ENCODE data around the gene MAPKAPK2.

The MAPKAPK2 gene

GRCh38 chr1:206666031-206666561, 18.6 kb upstream of the MAPKAPK2 start:
- Mint-ChIP-seq H3K4me1 (ENCODE audit: low read depth) (peaks cover 26% of the 10 kb centered on the region), H3K4me3 (no peak overlapping the region), H3K36me3 (ENCODE audit: low read depth) (no peaks in the 10 kb centered on the region), H3K9me3 (no peaks in the 10 kb centered on the region), H3K27ac (no peak overlapping the region), H3K27me3 (ENCODE audit: low read depth) (peaks cover 18% of the 10 kb centered on the region)
- no peak for DNase-seq (ENCODE audit: low spot score)

GRCh38 chr1:206666954-206667665, 17.6 kb upstream of the MAPKAPK2 start:
- peaks cover 18% of the 10 kb centered on the region for H3K27me3 Mint-ChIP-seq (ENCODE audit: low read depth)
- no peak overlapping the region for H3K27ac Mint-ChIP-seq
- H3K36me3 Mint-ChIP-seq (ENCODE audit: low read depth) = no peaks in the 10 kb centered on the region
- peaks cover 26% of the 10 kb centered on the region for H3K4me1 Mint-ChIP-seq (ENCODE audit: low read depth)
- no peak overlapping the region for H3K4me3 Mint-ChIP-seq
- no peaks in the 10 kb centered on the region for H3K9me3 Mint-ChIP-seq
- no peak for DNase-seq (ENCODE audit: low spot score)

- Mint-ChIP-seq H3K36me3 (ENCODE audit: low read depth) (no peaks in the 10 kb centered on the region), H3K4me3 (peak overlapping the region; percentile 25), H3K27me3 (ENCODE audit: low read depth) (peaks cover 13% of the 10 kb centered on the region), H3K9me3 (no peaks in the 10 kb centered on the region), H3K4me1 (ENCODE audit: low read depth) (peaks cover 21% of the 10 kb centered on the region), H3K27ac (peak overlapping the region; percentile 64)
- no peak for DNase-seq (ENCODE audit: low spot score)
Observed at GRCh38 chr1:206668351-206668750, 16.4 kb upstream of the MAPKAPK2 start.

GRCh38 chr1:206668874-206669410, 15.8 kb upstream of the MAPKAPK2 start:
- H3K36me3 Mint-ChIP-seq (ENCODE audit: low read depth) = no peaks in the 10 kb centered on the region
- H3K4me3 Mint-ChIP-seq = no peak overlapping the region
- peaks cover 13% of the 10 kb centered on the region for H3K27me3 Mint-ChIP-seq (ENCODE audit: low read depth)
- H3K27ac Mint-ChIP-seq = no peak overlapping the region
- peaks cover 19% of the 10 kb centered on the region for H3K4me1 Mint-ChIP-seq (ENCODE audit: low read depth)
- DNase-seq (ENCODE audit: low spot score) = no peak
- H3K9me3 Mint-ChIP-seq = no peaks in the 10 kb centered on the region

GRCh38 chr1:206672011-206672688, 12.6 kb upstream of the MAPKAPK2 start:
- peaks cover 18% of the 10 kb centered on the region for H3K4me1 Mint-ChIP-seq (ENCODE audit: low read depth)
- H3K9me3 Mint-ChIP-seq = no peaks in the 10 kb centered on the region
- no peak overlapping the region for H3K4me3 Mint-ChIP-seq
- H3K27ac Mint-ChIP-seq = no peak overlapping the region
- no peaks in the 10 kb centered on the region for H3K36me3 Mint-ChIP-seq (ENCODE audit: low read depth)
- H3K27me3 Mint-ChIP-seq (ENCODE audit: low read depth) = peaks cover 7% of the 10 kb centered on the region
- DNase-seq (ENCODE audit: low spot score) = no peak

- Mint-ChIP-seq H3K4me3 (no peak overlapping the region), H3K36me3 (ENCODE audit: low read depth) (no peaks in the 10 kb centered on the region), H3K9me3 (no peaks in the 10 kb centered on the region), H3K4me1 (ENCODE audit: low read depth) (peaks cover 11% of the 10 kb centered on the region), H3K27me3 (ENCODE audit: low read depth) (peaks cover 5% of the 10 kb centered on the region), H3K27ac (no peak overlapping the region)
- DNase-seq (ENCODE audit: low spot score) = no peak
Observed at GRCh38 chr1:206672844-206673758, 11.6 kb upstream of the MAPKAPK2 start.

GRCh38 chr1:206674236-206674635, 10.5 kb upstream of the MAPKAPK2 start:
- no peaks in the 10 kb centered on the region for H3K36me3 Mint-ChIP-seq (ENCODE audit: low read depth)
- H3K4me3 Mint-ChIP-seq = no peak overlapping the region
- no peak overlapping the region for H3K27ac Mint-ChIP-seq
- peaks cover 5% of the 10 kb centered on the region for H3K27me3 Mint-ChIP-seq (ENCODE audit: low read depth)
- DNase-seq (ENCODE audit: low spot score) = no peak
- no peaks in the 10 kb centered on the region for H3K9me3 Mint-ChIP-seq
- peaks cover 10% of the 10 kb centered on the region for H3K4me1 Mint-ChIP-seq (ENCODE audit: low read depth)

GRCh38 chr1:206674745-206675175, 9.9 kb upstream of the MAPKAPK2 start:
- no peaks in the 10 kb centered on the region for H3K36me3 Mint-ChIP-seq (ENCODE audit: low read depth)
- H3K4me3 Mint-ChIP-seq = no peak overlapping the region
- peaks cover 12% of the 10 kb centered on the region for H3K4me1 Mint-ChIP-seq (ENCODE audit: low read depth)
- DNase-seq (ENCODE audit: low spot score) = no peak
- H3K9me3 Mint-ChIP-seq = no peaks in the 10 kb centered on the region
- no peak overlapping the region for H3K27ac Mint-ChIP-seq
- peaks cover 5% of the 10 kb centered on the region for H3K27me3 Mint-ChIP-seq (ENCODE audit: low read depth)

GRCh38 chr1:206676499-206676898, 8.2 kb upstream of the MAPKAPK2 start:
- Mint-ChIP-seq H3K4me1 (ENCODE audit: low read depth) (peaks cover 13% of the 10 kb centered on the region), H3K36me3 (ENCODE audit: low read depth) (no peaks in the 10 kb centered on the region), H3K4me3 (no peak overlapping the region), H3K9me3 (no peaks in the 10 kb centered on the region), H3K27me3 (ENCODE audit: low read depth) (no peaks in the 10 kb centered on the region), H3K27ac (no peak overlapping the region)
- DNase-seq (ENCODE audit: low spot score) = no peak

- Mint-ChIP-seq H3K4me3 (no peak overlapping the region), H3K36me3 (ENCODE audit: low read depth) (no peaks in the 10 kb centered on the region), H3K4me1 (ENCODE audit: low read depth) (peaks cover 13% of the 10 kb centered on the region), H3K27me3 (ENCODE audit: low read depth) (peaks cover 4% of the 10 kb centered on the region), H3K9me3 (no peaks in the 10 kb centered on the region), H3K27ac (no peak overlapping the region)
- DNase-seq (ENCODE audit: low spot score) = no peak
Observed at GRCh38 chr1:206678490-206678889, 6.2 kb upstream of the MAPKAPK2 start.

GRCh38 chr1:206679738-206680211, 4.9 kb upstream of the MAPKAPK2 start:
- Mint-ChIP-seq H3K36me3 (ENCODE audit: low read depth) (no peaks in the 10 kb centered on the region), H3K4me3 (peak overlapping the region; percentile 66), H3K9me3 (no peaks in the 10 kb centered on the region), H3K27me3 (ENCODE audit: low read depth) (peaks cover 6% of the 10 kb centered on the region), H3K4me1 (ENCODE audit: low read depth) (peaks cover 19% of the 10 kb centered on the region), H3K27ac (peak overlapping the region; percentile 73)
- no peak for DNase-seq (ENCODE audit: low spot score)

- Mint-ChIP-seq H3K4me3 (no peak overlapping the region), H3K27ac (no peak overlapping the region), H3K36me3 (ENCODE audit: low read depth) (no peaks in the 10 kb centered on the region), H3K27me3 (ENCODE audit: low read depth) (peaks cover 6% of the 10 kb centered on the region), H3K4me1 (ENCODE audit: low read depth) (peaks cover 19% of the 10 kb centered on the region), H3K9me3 (no peaks in the 10 kb centered on the region)
- no peak for DNase-seq (ENCODE audit: low spot score)
Observed at GRCh38 chr1:206680279-206680678, 4.4 kb upstream of the MAPKAPK2 start.

GRCh38 chr1:206681359-206681758, 3.3 kb upstream of the MAPKAPK2 start:
- H3K27ac Mint-ChIP-seq = no peak overlapping the region
- H3K27me3 Mint-ChIP-seq (ENCODE audit: low read depth) = peaks cover 6% of the 10 kb centered on the region
- no peak for DNase-seq (ENCODE audit: low spot score)
- no peak overlapping the region for H3K4me3 Mint-ChIP-seq
- peaks cover 22% of the 10 kb centered on the region for H3K4me1 Mint-ChIP-seq (ENCODE audit: low read depth)
- no peaks in the 10 kb centered on the region for H3K9me3 Mint-ChIP-seq
- peaks cover 2% of the 10 kb centered on the region for H3K36me3 Mint-ChIP-seq (ENCODE audit: low read depth)

All from T-helper 2 cell treated with Interferon-gamma antibody and Interleukin-4, amounts not matched to agents 5 μg/mL and 100 μg/mL, for 36 hours (primary cell).